Activated naive CD4-positive, alpha-beta T cell treated with anti-CD3 and anti-CD28 coated beads, Interleukin-2, amount 50 U/mL, for 24 hours (primary cell): ENCODE measurements around the gene LPAR2.
"Not testable (repeated sequence)": the region's sequence is repeated elsewhere in the genome, so short reads cannot be mapped to it uniquely, and the experiment has no call there.

Source experiments
- H3K27ac Mint-ChIP-seq: one replicate; pipeline ENCODE4 v1.8.0; 2021; ENCODE audit warnings: mild to moderate bottlenecking, mixed read lengths
- H3K27me3 Mint-ChIP-seq: one replicate; pipeline ENCODE4 v1.8.0; 2021; ENCODE audit warnings: mixed read lengths
- H3K36me3 Mint-ChIP-seq: one replicate; pipeline ENCODE4 v1.8.0; 2021; ENCODE audit warnings: mixed read lengths
- H3K4me1 Mint-ChIP-seq: one replicate; pipeline ENCODE4 v1.8.0; 2021; ENCODE audit warnings: mixed read lengths
- H3K4me3 Mint-ChIP-seq: one replicate; pipeline ENCODE4 v1.8.0; 2021; ENCODE audit warnings: mild to moderate bottlenecking, mixed read lengths
- H3K9me3 Mint-ChIP-seq: one replicate; pipeline ENCODE4 v1.8.0; 2021; ENCODE audit warnings: mixed read lengths

Gene LPAR2

DNA sequence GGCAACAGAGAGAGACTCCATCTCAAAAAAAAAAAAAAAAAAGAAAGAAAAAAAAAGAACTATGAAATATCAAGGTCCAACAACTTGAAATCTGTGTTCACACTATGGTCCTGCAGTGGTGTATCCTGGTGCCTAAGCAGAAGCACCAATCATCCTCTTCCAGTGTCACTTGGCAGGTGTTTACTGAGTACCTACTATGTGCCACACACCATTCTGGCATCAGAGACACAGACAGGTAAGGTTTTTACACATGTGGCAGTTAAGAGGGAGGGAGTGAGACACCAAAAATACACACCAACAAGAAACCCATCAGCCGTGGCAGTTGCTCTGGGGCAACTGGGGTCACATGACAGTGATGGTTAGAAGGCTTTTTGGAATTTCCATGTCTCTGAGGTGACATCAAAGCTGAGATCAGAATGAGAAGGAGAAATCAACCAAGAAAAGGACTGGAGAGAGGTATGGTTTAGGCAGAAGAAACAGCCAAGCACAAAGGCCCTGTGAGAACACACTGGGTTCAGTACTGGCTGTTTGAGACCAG lies 27.2 kb downstream of the LPAR2 start:
- H3K36me3 Mint-ChIP-seq = peaks cover 5% of the 10 kb centered on the region
- H3K9me3 Mint-ChIP-seq = peaks cover 7% of the 10 kb centered on the region
- no peaks in the 10 kb centered on the region for H3K27me3 Mint-ChIP-seq
- peak overlapping the region; percentile 97 for H3K27ac Mint-ChIP-seq
- peak overlapping the region; percentile 59 for H3K4me3 Mint-ChIP-seq
- H3K4me1 Mint-ChIP-seq = peaks cover 60% of the 10 kb centered on the region

- H3K4me1 Mint-ChIP-seq = peaks cover 72% of the 10 kb centered on the region
- not testable (repeated sequence) for H3K27me3 Mint-ChIP-seq, H3K36me3 Mint-ChIP-seq, H3K9me3 Mint-ChIP-seq
- H3K27ac Mint-ChIP-seq = peak overlapping the region; percentile 99
- H3K4me3 Mint-ChIP-seq = peak overlapping the region; percentile 85
Measured at GRCh38 chr19:19598728-19599451, 29.1 kb downstream of the LPAR2 start.

GRCh38 chr19:19597809-19598306 lies 30.2 kb downstream of the LPAR2 start:
- peaks cover 64% of the 10 kb centered on the region for H3K4me1 Mint-ChIP-seq
- H3K27me3 Mint-ChIP-seq = no peaks in the 10 kb centered on the region
- peak overlapping the region; percentile 85 for H3K4me3 Mint-ChIP-seq
- peaks cover 7% of the 10 kb centered on the region for H3K9me3 Mint-ChIP-seq
- peak overlapping the region; percentile 99 for H3K27ac Mint-ChIP-seq
- H3K36me3 Mint-ChIP-seq = peaks cover 7% of the 10 kb centered on the region

- H3K9me3 Mint-ChIP-seq = no peaks in the 10 kb centered on the region
- peaks cover 2% of the 10 kb centered on the region for H3K36me3 Mint-ChIP-seq
- H3K27ac Mint-ChIP-seq = peak overlapping the region; percentile 17
- peaks cover 63% of the 10 kb centered on the region for H3K4me1 Mint-ChIP-seq
- no peak overlapping the region for H3K4me3 Mint-ChIP-seq
- H3K27me3 Mint-ChIP-seq = no peaks in the 10 kb centered on the region
Measured at GRCh38 chr19:19595171-19595701, 32.8 kb downstream of the LPAR2 start.

DNA sequence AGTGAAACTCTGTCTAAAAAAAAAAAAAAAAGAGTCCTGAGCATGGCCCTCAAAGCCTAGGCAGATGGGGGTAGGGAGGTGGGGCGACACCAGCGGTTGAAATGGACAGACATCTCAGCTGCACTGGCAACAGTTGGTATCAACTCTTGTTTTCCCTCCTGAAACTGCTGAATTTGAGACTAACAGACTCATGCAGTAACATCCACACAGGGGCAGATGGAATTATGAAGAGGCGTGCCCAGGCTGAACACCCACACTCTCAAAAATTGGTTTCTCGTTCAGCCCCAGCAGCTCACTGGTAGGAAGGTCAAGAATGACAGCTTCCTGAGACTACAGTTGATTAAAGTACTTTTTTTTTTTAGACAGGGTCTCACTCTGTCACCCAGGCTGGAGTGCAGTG lies 33.6 kb downstream of the LPAR2 start:
- Mint-ChIP-seq H3K27ac (peak overlapping the region; percentile 70), H3K9me3 (no peaks in the 10 kb centered on the region), H3K27me3 (no peaks in the 10 kb centered on the region), H3K4me1 (peaks cover 70% of the 10 kb centered on the region), H3K36me3 (peaks cover 2% of the 10 kb centered on the region), H3K4me3 (no peak overlapping the region)

DNA sequence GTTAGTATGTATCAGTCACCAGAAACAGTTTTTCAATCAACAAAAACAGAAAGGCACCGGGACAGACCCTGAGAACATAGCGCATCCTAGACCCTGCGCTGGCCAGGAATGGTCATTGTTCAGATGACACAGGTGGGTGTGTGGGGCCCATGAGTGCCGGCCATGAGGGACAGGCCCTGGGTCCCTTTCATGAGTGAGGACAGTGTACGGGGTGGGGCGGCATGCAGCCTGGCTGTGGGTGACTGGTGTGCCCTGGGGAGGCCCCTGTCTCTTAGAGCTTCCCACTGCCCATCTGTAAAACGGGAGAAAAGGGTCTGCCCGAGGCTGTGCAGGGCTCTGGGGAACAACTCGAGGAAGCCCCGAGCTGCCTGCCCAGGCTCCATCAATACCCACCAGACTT lies 35.3 kb downstream of the LPAR2 start:
- Mint-ChIP-seq H3K36me3 (peaks cover 2% of the 10 kb centered on the region), H3K27ac (no peak overlapping the region), H3K4me1 (peaks cover 70% of the 10 kb centered on the region), H3K9me3 (no peaks in the 10 kb centered on the region), H3K4me3 (no peak overlapping the region), H3K27me3 (no peaks in the 10 kb centered on the region)

GRCh38 chr19:19591133-19591825 lies 36.7 kb downstream of the LPAR2 start:
- Mint-ChIP-seq H3K36me3 (peaks cover 2% of the 10 kb centered on the region), H3K27me3 (no peaks in the 10 kb centered on the region), H3K4me3 (peak overlapping the region; percentile 43), H3K4me1 (peaks cover 59% of the 10 kb centered on the region), H3K27ac (peak overlapping the region; percentile 79), H3K9me3 (no peaks in the 10 kb centered on the region)

- Mint-ChIP-seq H3K4me3 (peak overlapping the region; percentile 19), H3K27me3 (no peaks in the 10 kb centered on the region), H3K4me1 (peaks cover 46% of the 10 kb centered on the region), H3K27ac (peak overlapping the region; percentile 68), H3K9me3 (no peaks in the 10 kb centered on the region), H3K36me3 (no peaks in the 10 kb centered on the region)
Measured at GRCh38 chr19:19588546-19588945, 39.5 kb downstream of the LPAR2 start.

DNA sequence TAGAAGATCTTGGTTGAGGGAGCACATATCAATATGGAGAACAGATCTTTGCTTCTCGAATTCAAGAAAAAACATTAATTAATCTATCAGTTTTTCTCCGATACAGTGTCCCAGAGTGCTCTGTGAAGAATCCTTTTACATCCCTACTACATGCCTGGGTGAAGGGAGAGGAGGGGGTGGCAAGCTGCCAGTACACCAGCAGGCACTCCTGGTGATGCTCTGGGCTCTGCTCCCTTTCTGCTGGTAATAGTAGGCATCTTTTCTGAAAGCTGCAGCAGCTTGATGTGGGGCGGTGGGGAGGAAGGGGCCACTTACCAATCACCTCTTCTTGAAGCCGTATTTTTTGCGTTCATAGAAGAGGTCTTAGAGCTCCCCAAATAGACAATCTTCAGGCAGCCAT lies 40.2 kb downstream of the LPAR2 start:
- no peaks in the 10 kb centered on the region for H3K36me3 Mint-ChIP-seq
- H3K9me3 Mint-ChIP-seq = no peaks in the 10 kb centered on the region
- H3K4me3 Mint-ChIP-seq = no peak overlapping the region
- peaks cover 46% of the 10 kb centered on the region for H3K4me1 Mint-ChIP-seq
- H3K27me3 Mint-ChIP-seq = no peaks in the 10 kb centered on the region
- no peak overlapping the region for H3K27ac Mint-ChIP-seq

DNA sequence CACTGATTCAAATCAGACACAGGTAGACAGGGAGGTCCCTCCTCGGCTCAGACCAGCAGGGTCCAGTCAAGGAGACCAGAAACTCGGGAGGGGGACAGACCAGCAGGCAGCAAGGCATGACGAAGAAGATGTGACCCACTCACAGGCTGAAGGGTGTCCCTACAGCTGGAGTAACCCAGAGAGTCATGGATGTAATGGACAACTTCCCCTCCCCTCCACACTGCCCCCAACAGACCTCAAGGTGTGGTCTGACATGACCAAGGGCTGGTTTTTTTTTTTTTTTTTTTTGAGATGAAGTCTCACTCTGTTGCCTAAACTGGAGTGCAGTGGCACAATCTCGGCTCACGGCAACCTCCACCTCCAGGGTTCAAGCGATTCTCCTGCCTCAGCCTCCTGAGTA lies 43.7 kb downstream of the LPAR2 start:
- no peak overlapping the region for H3K4me3 Mint-ChIP-seq
- no peaks in the 10 kb centered on the region for H3K27me3 Mint-ChIP-seq
- no peak overlapping the region for H3K27ac Mint-ChIP-seq
- no peaks in the 10 kb centered on the region for H3K36me3 Mint-ChIP-seq
- H3K9me3 Mint-ChIP-seq = no peaks in the 10 kb centered on the region
- peaks cover 24% of the 10 kb centered on the region for H3K4me1 Mint-ChIP-seq

GRCh38 chr19:19582471-19582870 lies 45.5 kb downstream of the LPAR2 start:
- no peak overlapping the region for H3K4me3 Mint-ChIP-seq

DNA sequence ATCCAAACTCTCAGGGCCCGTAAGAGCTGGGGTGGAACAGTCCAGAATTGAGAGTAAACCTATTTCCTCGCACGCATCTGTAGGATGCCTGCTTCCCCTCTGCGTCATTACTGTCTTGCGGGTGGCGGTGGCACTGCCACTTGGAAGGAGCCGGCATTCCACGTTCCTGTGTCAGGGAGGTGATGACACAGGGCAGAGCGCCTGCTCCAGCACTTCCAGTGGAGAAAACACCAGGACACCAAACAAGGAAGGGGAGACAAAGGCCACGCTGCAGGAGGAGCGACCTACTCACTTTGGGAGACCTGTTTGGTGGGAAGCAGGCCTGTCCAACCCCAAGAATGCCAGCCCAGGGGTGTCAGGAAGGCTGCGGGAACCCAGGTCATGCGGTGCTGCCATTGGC lies 46.6 kb downstream of the LPAR2 start:
- no peak overlapping the region for H3K4me3 Mint-ChIP-seq
- H3K4me1 Mint-ChIP-seq = peaks cover 13% of the 10 kb centered on the region
- no peaks in the 10 kb centered on the region for H3K27me3 Mint-ChIP-seq
- H3K27ac Mint-ChIP-seq = peak overlapping the region; percentile 63
- H3K9me3 Mint-ChIP-seq = no peaks in the 10 kb centered on the region
- no peaks in the 10 kb centered on the region for H3K36me3 Mint-ChIP-seq

More at GRCh38 chr19:19582471-19582870, 45.5 kb downstream of the LPAR2 start:
- H3K4me1 Mint-ChIP-seq = peaks cover 13% of the 10 kb centered on the region
- H3K27me3 Mint-ChIP-seq = no peaks in the 10 kb centered on the region
- H3K9me3 Mint-ChIP-seq = no peaks in the 10 kb centered on the region
- no peaks in the 10 kb centered on the region for H3K36me3 Mint-ChIP-seq
- H3K27ac Mint-ChIP-seq = no peak overlapping the region

- H3K36me3 Mint-ChIP-seq = no peaks in the 10 kb centered on the region
- no peak overlapping the region for H3K4me3 Mint-ChIP-seq
- no peak overlapping the region for H3K27ac Mint-ChIP-seq
- no peaks in the 10 kb centered on the region for H3K9me3 Mint-ChIP-seq
- peaks cover 9% of the 10 kb centered on the region for H3K4me1 Mint-ChIP-seq
- no peaks in the 10 kb centered on the region for H3K27me3 Mint-ChIP-seq
Measured at GRCh38 chr19:19580418-19580817, 47.6 kb downstream of the LPAR2 start.

GRCh38 chr19:19579533-19580361 lies 48.3 kb downstream of the LPAR2 start:
- no peaks in the 10 kb centered on the region for H3K27me3 Mint-ChIP-seq
- no peaks in the 10 kb centered on the region for H3K36me3 Mint-ChIP-seq
- H3K4me1 Mint-ChIP-seq = peaks cover 8% of the 10 kb centered on the region
- no peak overlapping the region for H3K4me3 Mint-ChIP-seq
- H3K9me3 Mint-ChIP-seq = no peaks in the 10 kb centered on the region
- no peak overlapping the region for H3K27ac Mint-ChIP-seq

DNA sequence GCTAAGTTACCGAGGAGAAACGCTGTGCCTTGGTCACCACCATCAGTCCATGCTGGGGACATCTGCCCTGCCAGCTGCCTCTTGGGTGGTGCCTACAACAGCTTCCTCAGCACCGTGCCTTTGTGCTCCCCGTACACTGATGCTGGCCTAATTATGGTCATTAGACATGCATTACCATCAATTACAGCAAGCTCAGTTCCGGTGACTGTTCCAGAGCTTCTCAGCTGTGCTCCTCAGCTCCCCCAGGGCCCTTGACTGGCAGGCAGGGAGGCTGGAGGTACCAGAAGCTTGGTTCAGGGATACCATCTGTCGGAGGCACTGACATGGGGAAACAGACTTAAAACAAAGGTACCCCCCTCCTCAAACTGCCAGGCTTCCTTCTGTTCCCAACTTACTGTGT lies 49.8 kb downstream of the LPAR2 start:
- Mint-ChIP-seq H3K4me3 (no peak overlapping the region), H3K4me1 (peaks cover 8% of the 10 kb centered on the region), H3K27me3 (no peaks in the 10 kb centered on the region), H3K27ac (no peak overlapping the region), H3K9me3 (no peaks in the 10 kb centered on the region), H3K36me3 (no peaks in the 10 kb centered on the region)
